GM12878 (cell line): ENCODE data around the gene SPATA9. TPM values are rescaled to one million over a fixed set of nuclear protein-coding genes. Genes with fewer than 3 reads are reported as not detected.
"Not testable (repeated sequence)": the region's sequence is repeated elsewhere in the genome, so short reads cannot be mapped to it uniquely, and the experiment has no call there.

Source experiments
- ATAC-seq: fragments of 200-7000 bp; cut with Tn5 transposase; 3 replicates; pipeline ENCODE4 v1.9.1; 2020; ENCODE audit warnings: mild to moderate bottlenecking, moderate library complexity
- BruUV-seq: library from RNA; stranded (reverse); fragments of 400-500 nt; replicated peaks from 2 replicates; lab custom pipeline; 2021; lab: Mats Ljungman, UMichigan
- CTCF ChIA-PET: fragments of 300-600 bp; sonication (Branson Sonifier 250); formaldehyde crosslinking; extraction: SDS; loops from one replicate; lab custom pipeline; 2021; ENCODE audit warnings: inconsistent platforms; lab: Yijun Ruan, JAX
- POLR2A ChIA-PET: fragments of 350-600 bp; formaldehyde crosslinking; extraction: SDS; loops from one replicate; lab custom pipeline; 2021; ENCODE audit warnings: inconsistent platforms; lab: Charles Lee
- RAD21 ChIA-PET: fragments of 300-600 bp; sonication (Branson Sonifier 250); formaldehyde crosslinking; loops from one replicate; lab custom pipeline; 2023; ENCODE audit warnings: antibody characterized with exemption; ENCODE audit not compliant: unreplicated experiment; lab: Charles Lee
- SMC1A ChIA-PET: fragments of 300-600 bp; sonication (Branson Sonifier 250); formaldehyde crosslinking; loops from one replicate; lab custom pipeline; 2023; ENCODE audit not compliant: unreplicated experiment, uncharacterized antibody; lab: Charles Lee
- DNase-seq: peaks from one replicate; pipeline ENCODE4 v3.0.0-alpha.2; 2011; ENCODE audit warnings: low read depth, low spot score
- FAIRE-seq: peaks from 3 replicates; lab custom pipeline; 2011; peaks lifted over from hg19 to GRCh38; lab: Jason Lieb, UNC
- H2AFZ ChIP-seq: 2 replicates; pipeline ENCODE4 v1.6.0; 2011; ENCODE audit warnings: low read depth, low read length, control low read depth; ENCODE audit not compliant: control insufficient read depth
- H3K27ac ChIP-seq: 2 replicates; pipeline ENCODE4 v1.5.1; 2011; ENCODE audit warnings: control low read depth; ENCODE audit not compliant: control insufficient read depth, insufficient read depth
- H3K27me3 ChIP-seq, 2 experiments: replicated peaks in 1 of 2; 2 replicates each; pipeline versions ENCODE4 v1.6.0 to v1.6.1; 2011; ENCODE audit warnings: low read length in 1 of 2; ENCODE audit not compliant: control insufficient read depth in 2 of 2, insufficient read depth in 2 of 2
- H3K36me3 ChIP-seq, 2 experiments: 2 replicates each; pipeline ENCODE4 v1.5.1; 2011; ENCODE audit warnings: low read length in 1 of 2; ENCODE audit not compliant: control insufficient read depth in 2 of 2, insufficient read depth in 2 of 2
- H3K4me1 ChIP-seq: 2 replicates; pipeline ENCODE4 v1.6.1; 2011; ENCODE audit warnings: mild to moderate bottlenecking, low read length, moderate library complexity, mixed read lengths; ENCODE audit not compliant: control insufficient read depth, insufficient read depth
- H3K4me2 ChIP-seq: 2 replicates; pipeline ENCODE4 v1.6.0; 2011; ENCODE audit warnings: control low read depth; ENCODE audit not compliant: control insufficient read depth, insufficient read depth
- H3K4me3 ChIP-seq: fragments of 200-600 bp; sonication (generic); 2 replicates; pipeline ENCODE4 v1.5.1; 2016
- H3K79me2 ChIP-seq: 2 replicates; pipeline ENCODE4 v1.6.0; 2011; ENCODE audit warnings: low read length; ENCODE audit not compliant: control insufficient read depth, insufficient read depth
- H3K9ac ChIP-seq: 2 replicates; pipeline ENCODE4 v1.8.0; 2011; ENCODE audit warnings: low read length, control low read depth, mixed read lengths; ENCODE audit not compliant: control insufficient read depth, insufficient read depth
- H3K9me3 ChIP-seq: replicated peaks from 3 replicates; pipeline ENCODE4 v1.5.1; 2011; ENCODE audit warnings: mild to moderate bottlenecking, low read length; ENCODE audit not compliant: control insufficient read depth, insufficient read depth
- H4K20me1 ChIP-seq: 2 replicates; pipeline ENCODE4 v1.6.0; 2011; ENCODE audit not compliant: control insufficient read depth, insufficient read depth
- FOXM1 ChIP-seq: IDR thresholded peaks from 2 replicates; pipeline ENCODE4 v1.6.1; 2012; ENCODE audit warnings: low read depth, mild to moderate bottlenecking, inconsistent platforms, low read length, moderate library complexity
- NR2C2 ChIP-seq: IDR thresholded peaks from 2 replicates; pipeline ENCODE4 v1.6.1; 2011; ENCODE audit warnings: borderline replicate concordance, low read depth; ENCODE audit not compliant: control insufficient read depth, insufficient read length
- WRNIP1 ChIP-seq: IDR thresholded peaks from 2 replicates; pipeline ENCODE4 v1.6.1; 2011; ENCODE audit warnings: low read depth, low read length, improper control_type of control experiment, borderline replicate concordance
- ZBED1 ChIP-seq: IDR thresholded peaks from 2 replicates; pipeline ENCODE4 v1.6.1; 2016; ENCODE audit warnings: borderline replicate concordance
- WGBS: methylation state at CpG from one replicate; pipeline ENCODE4 v1.1.6; 2016; ENCODE audit warnings: low lambda C conversion rate; ENCODE audit not compliant: insufficient replicate concordance, insufficient coverage; ENCODE audit errors: missing lambda C conversion rate; 5-methylcytosine and 5-hydroxymethylcytosine counted together
- in situ Hi-C: fragments of 300-500 bp; cut with MboI; formaldehyde crosslinking; loops from 9 replicates; pipeline ENCODE4 v1.14.3; 2018; ENCODE audit warnings: mixed read lengths
- intact Hi-C: fragments of 100-400 bp; cut with micrococcal nuclease; formaldehyde crosslinking; loops from one replicate; pipeline ENCODE4 v1.14.2; 2022; ENCODE audit not compliant: unreplicated experiment
- polyA plus RNA-seq, 11 experiments: library from polyadenylated mRNA; depleted of rRNA in 4 of 11; unstranded in 6 of 11; stranded (reverse) in 5 of 11; fragments of >200 nt; fragmentation: Nextera tagmentation in 4 of 11; fragmentation: Illumina TruSeq in 1 of 11; extraction: Ambion mirVana in 4 of 11; extraction: Trizol in 1 of 11; gene quantifications; 1 replicate in 1 of 11; 2 replicates in 10 of 11; pipeline versions ENCODE4 v1.2.1 to v1.2.3, GENCODE V29; 2011 to 2016; ENCODE audit warnings: inconsistent platforms in 2 of 11, missing spikeins in 2 of 11, low read depth in 1 of 11
- total RNA-seq, 4 experiments: library from RNA; depleted of rRNA in 3 of 4; stranded (reverse); fragments of >200 nt in 3 of 4; fragmentation: Illumina TruSeq in 1 of 4; extraction: Trizol in 1 of 4; gene quantifications; 2 replicates each; pipeline versions ENCODE4 v1.2.1 to v1.2.3, GENCODE V29; 2013 to 2021
- TF ChIP-seq, protein P1 (sequence below): fragments of 450-650 bp; IDR thresholded peaks from 2 replicates; pipeline ENCODE4 v1.6.1; 2016; ENCODE audit warnings: mild to moderate bottlenecking, moderate library complexity, borderline replicate concordance

SPATA9 gene
- total and polyA plus RNA-seq, 10 of the 15 experiments (the other 5 are each of a cell fraction or from before 2014, with no cell fraction given) = 0.11 to 0.49 (median 0.16) TPM; not detected in 1

DNA sequence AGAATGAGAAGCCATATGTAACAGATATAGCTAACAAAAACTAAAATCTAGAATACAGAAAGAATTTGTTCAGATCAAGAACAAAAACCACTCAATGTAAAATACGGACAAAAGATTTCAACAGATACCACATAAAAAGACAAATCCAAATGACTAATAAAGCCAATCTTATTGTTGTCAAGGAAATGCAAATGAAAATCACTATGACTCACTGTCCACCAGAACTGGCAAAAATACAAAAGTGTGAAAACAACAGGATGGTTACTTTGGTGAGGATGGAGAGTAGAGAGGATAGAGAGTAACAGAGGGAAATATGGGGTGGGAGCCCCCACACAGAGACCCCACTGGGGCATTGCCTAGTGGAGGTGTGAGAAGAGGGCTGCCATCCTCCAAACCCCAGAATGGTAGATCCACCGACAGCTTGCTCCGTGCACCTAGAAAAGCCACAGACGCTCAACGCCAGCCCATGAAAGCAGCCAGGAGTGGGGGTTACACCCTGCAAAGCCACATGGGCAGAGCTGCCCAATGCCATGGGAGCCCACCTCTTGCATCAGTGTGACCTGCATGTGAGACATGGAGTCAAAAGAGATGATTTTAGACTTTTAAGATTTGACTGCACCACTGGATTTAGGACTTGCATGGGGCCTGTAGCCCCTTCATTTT lies 33.1 kb upstream of the SPATA9 start (continued):
- TF ChIP-seq, protein P1, sequence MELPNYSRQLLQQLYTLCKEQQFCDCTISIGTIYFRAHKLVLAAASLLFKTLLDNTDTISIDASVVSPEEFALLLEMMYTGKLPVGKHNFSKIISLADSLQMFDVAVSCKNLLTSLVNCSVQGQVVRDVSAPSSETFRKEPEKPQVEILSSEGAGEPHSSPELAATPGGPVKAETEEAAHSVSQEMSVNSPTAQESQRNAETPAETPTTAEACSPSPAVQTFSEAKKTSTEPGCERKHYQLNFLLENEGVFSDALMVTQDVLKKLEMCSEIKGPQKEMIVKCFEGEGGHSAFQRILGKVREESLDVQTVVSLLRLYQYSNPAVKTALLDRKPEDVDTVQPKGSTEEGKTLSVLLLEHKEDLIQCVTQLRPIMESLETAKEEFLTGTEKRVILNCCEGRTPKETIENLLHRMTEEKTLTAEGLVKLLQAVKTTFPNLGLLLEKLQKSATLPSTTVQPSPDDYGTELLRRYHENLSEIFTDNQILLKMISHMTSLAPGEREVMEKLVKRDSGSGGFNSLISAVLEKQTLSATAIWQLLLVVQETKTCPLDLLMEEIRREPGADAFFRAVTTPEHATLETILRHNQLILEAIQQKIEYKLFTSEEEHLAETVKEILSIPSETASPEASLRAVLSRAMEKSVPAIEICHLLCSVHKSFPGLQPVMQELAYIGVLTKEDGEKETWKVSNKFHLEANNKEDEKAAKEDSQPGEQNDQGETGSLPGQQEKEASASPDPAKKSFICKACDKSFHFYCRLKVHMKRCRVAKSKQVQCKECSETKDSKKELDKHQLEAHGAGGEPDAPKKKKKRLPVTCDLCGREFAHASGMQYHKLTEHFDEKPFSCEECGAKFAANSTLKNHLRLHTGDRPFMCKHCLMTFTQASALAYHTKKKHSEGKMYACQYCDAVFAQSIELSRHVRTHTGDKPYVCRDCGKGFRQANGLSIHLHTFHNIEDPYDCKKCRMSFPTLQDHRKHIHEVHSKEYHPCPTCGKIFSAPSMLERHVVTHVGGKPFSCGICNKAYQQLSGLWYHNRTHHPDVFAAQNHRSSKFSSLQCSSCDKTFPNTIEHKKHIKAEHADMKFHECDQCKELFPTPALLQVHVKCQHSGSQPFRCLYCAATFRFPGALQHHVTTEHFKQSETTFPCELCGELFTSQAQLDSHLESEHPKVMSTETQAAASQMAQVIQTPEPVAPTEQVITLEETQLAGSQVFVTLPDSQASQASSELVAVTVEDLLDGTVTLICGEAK = peak; percentile 64; the same call in 1 of the 2 replicates
- TF ChIP-seq FOXM1 = peak; percentile 67; the same call in 1 of the 2 replicates

DNA sequence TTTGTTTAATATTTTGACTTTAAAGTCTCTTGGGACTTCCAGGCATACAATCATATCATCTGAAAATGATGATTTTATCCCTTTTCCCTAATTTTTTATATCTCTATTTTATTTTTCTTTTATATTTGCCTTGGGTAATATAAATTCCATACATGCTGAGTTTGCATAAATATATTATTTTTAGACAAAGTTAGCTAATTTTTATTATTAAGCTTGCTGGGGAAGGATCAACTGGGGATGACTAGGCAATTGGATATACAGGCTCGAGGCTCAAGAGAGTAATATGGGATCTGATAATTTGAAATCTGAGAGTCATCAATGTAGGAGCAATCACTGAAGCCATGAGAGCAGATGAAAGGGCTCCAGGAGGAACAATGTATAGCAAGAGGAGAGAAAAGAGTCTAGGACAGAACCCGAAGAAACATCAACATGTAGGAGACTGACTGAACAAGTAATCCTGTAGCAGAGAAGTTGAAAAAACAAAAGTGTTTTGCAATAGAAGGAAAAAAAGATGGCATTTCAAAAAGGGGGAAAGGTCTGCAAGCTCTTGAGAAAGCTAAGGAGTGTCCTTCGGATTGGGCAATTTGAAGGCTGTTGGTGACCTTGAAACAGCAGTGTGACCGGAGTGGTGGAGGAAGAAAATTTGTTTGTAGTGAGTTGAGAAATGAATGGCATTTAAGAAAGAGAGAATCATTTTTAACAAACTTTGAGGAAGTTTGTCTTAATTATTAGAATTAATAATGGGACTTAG lies 31.3 kb upstream of the SPATA9 start:
- Histone ChIP-seq H3K27ac (no peak overlapping the region), H3K9ac (no peak overlapping the region), H3K36me3 (no peaks in the 10 kb centered on the region), H2AFZ (no peak overlapping the region), H3K4me2 (no peak overlapping the region), H3K4me3 (no peak overlapping the region), H3K4me1 (peaks cover 25% of the 10 kb centered on the region), H3K27me3 (no peaks in the 10 kb centered on the region), H4K20me1 (no peaks in the 10 kb centered on the region), H3K79me2 (no peaks in the 10 kb centered on the region), H3K9me3 (no peaks in the 10 kb centered on the region; the same call in 2 of the 3 replicates)
- no peak for DNase-seq
- CTCF ChIA-PET = interaction anchor here (1.2 to 1.7 kb wide), 3 partner anchors 32 to 67 kb away, joined by 3 to 5 read pairs (median 4); no protein-coding TSS in a partner anchor
- TF ChIP-seq WRNIP1 (no peak), NR2C2 (no peak), ZBED1 (no peak)
- intact Hi-C loops = no loop called here
- no peak for FAIRE-seq
- ATAC-seq = no peak
- WGBS = 63% methylated on average over 4 of the region's 4 CpGs
- no TSS peak for BruUV-seq
- RAD21 ChIA-PET = interaction anchor here (1.2 kb wide), 1 partner anchor 21 kb away, joined by 3 read pairs; no protein-coding TSS in a partner anchor
- SMC1A ChIA-PET = interaction anchor here (0.7 to 1.8 kb wide), 3 partner anchors 10 to 50 kb away, joined by 3 to 5 read pairs (median 4); no protein-coding TSS in a partner anchor
- POLR2A ChIA-PET = interaction anchor here (0.5 to 0.7 kb wide), 2 partner anchors 13 to 164 kb away, joined by 3 to 7 read pairs; no protein-coding TSS in a partner anchor
- in situ Hi-C loops = no loop called here

DNA sequence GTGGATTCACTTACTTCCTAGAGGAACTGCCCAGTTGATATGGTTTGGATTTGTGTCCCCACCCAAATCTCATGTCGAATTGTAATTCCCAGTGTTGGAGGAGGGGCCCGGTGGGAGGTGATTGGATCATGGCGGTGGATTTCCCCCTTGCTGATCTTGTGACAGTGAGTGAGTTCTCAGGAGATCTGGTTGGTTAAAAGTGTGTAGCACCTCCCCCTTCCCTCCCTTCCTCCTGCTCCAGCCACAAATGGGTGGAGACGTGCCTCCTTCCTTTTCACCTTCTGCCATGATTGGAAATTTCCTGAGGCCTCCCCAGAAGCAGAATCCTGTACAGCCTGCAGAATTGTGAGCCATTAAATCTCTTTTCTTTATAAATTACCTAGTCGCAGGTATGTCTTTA lies 30.5 kb upstream of the SPATA9 start:
- H3K79me2 ChIP-seq, FAIRE-seq, RAD21 ChIA-PET, POLR2A ChIA-PET, H3K36me3 ChIP-seq, H3K27me3 ChIP-seq, H4K20me1 ChIP-seq, intact Hi-C loops, H2AFZ ChIP-seq, H3K9me3 ChIP-seq, in situ Hi-C loops, SMC1A ChIA-PET, BruUV-seq, H3K27ac ChIP-seq, CTCF ChIA-PET, H3K4me3 ChIP-seq, ATAC-seq, H3K4me2 ChIP-seq, H3K9ac ChIP-seq, DNase-seq: not testable (repeated sequence)
- peaks cover 16% of the 10 kb centered on the region for H3K4me1 ChIP-seq
- WGBS = 78% methylated on average over 5 of the region's 5 CpGs
